GM12864 (cell line): ENCODE measurements around the gene UNKL.
"Not testable (repeated sequence)": the region's sequence is repeated elsewhere in the genome, so short reads cannot be mapped to it uniquely, and the experiment has no call there.

Experiments
- DNase-seq: peaks from one replicate; pipeline ENCODE4 v3.0.0-alpha.2; 2011; ENCODE audit warnings: low read depth
- H3K4me3 ChIP-seq: 2 replicates; pipeline ENCODE4 v1.5.1; 2011; ENCODE audit warnings: mild to moderate bottlenecking, low read depth, low read length, control low read depth
- CTCF ChIP-seq: IDR thresholded peaks from 2 replicates; pipeline ENCODE4 v1.5.1; 2011; ENCODE audit warnings: low read depth, mild to moderate bottlenecking, moderate library complexity, low read length, control low read depth, inconsistent platforms; ENCODE audit errors: missing control alignments

Gene UNKL

GRCh38 chr16:1441391-1441829, 26.9 kb upstream of the UNKL start:
- no peak for TF ChIP-seq CTCF
- DNase-seq, result no peak
- no peak overlapping the region for H3K4me3 ChIP-seq

- not testable (repeated sequence) for DNase-seq, H3K4me3 ChIP-seq
Measured at GRCh38 chr16:1439699-1440074, 25.2 kb upstream of the UNKL start.

GRCh38 chr16:1439058-1439698, 24.7 kb upstream of the UNKL start:
- DNase-seq, result no peak
- H3K4me3 ChIP-seq, result no peak overlapping the region
- TF ChIP-seq CTCF, result no peak

GRCh38 chr16:1438229-1439057, 23.9 kb upstream of the UNKL start:
- DNase-seq, result no peak
- no peak overlapping the region for H3K4me3 ChIP-seq
- no peak for TF ChIP-seq CTCF

GRCh38 chr16:1437606-1438005, 23.1 kb upstream of the UNKL start:
- no peak overlapping the region for H3K4me3 ChIP-seq
- no peak for TF ChIP-seq CTCF
- no peak for DNase-seq

- TF ChIP-seq CTCF, result no peak
- H3K4me3 ChIP-seq, result no peak overlapping the region
- no peak for DNase-seq
Measured at GRCh38 chr16:1436731-1437355, 22.3 kb upstream of the UNKL start.

GRCh38 chr16:1435921-1436697, 21.6 kb upstream of the UNKL start:
- no peak overlapping the region for H3K4me3 ChIP-seq
- no peak for TF ChIP-seq CTCF
- no peak for DNase-seq
